ENCODE results near the gene DGKI. TPM values are rescaled to one million over a fixed set of nuclear protein-coding genes. Genes with fewer than 3 reads are reported as not detected.

DGKI gene
- total RNA-seq, 1 experiment from 2014 or later: 0.15 TPM

DNA sequence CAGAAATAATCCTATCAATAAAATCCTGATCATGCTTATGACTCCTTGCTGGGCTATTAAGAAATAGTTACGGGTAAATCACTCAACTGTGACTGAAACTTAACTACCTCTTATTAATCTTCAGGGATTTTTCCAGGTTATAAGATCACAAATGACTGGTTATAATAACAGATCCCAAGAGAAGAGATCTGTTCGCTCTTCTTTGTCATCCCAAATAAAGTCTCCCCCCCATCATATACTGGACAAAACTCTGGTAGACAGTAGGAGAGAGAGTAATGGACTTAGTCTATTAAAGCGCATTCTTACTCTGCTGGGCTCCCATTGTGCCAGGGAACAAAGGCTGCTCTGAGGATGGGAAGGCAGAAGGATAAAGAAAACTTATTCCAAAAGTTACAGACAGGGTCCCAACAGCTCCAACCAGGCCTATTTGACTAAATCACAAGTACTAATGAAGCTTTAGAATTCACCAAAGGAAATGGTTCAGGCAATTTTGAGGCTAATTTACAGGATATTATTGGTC is 233.7 kb downstream of the DGKI start (continued):
- TF ChIP-seq CTCF (IDR thresholded peaks at IDR 0.05 in 2 of 3, conservative IDR thresholded peaks at IDR 0.05 in 1 of 3; ENCODE audit: borderline replicate concordance in 1 of 3, insufficient read depth in 1 of 3, low read depth in 2 of 3, low read length in 2 of 3): no peak
- TF ChIP-seq CBX3 (IDR thresholded peaks at IDR 0.05; ENCODE audit: low read depth): no peak
- TF ChIP-seq TCF7L2 (IDR thresholded peaks at IDR 0.05; ENCODE audit: borderline replicate concordance, extremely low read depth, insufficient read depth, insufficient read length): no peak
- no peak for TF ChIP-seq EZH2 (IDR thresholded peaks at IDR 0.05)
- no peak for TF ChIP-seq SRF (IDR thresholded peaks at IDR 0.05; ENCODE audit: low read depth)
- no peak for TF ChIP-seq MAX (IDR thresholded peaks at IDR 0.05)

- no peaks in the 10 kb centered on the region for H3K4me1 ChIP-seq (ENCODE audit: control insufficient read depth in 1 of 2, insufficient read depth in 2 of 2, low read length in 2 of 2)
- no peak overlapping the region for H3K4me2 ChIP-seq (ENCODE audit: low read length)
- intact Hi-C loops (cut with micrococcal nuclease): no loop called here
- no peaks in the 10 kb centered on the region for H4K20me1 ChIP-seq (ENCODE audit: insufficient read depth)
- DNase-seq (ENCODE audit: low read depth, low spot score): no peak
- POLR2A ChIA-PET: no interaction called here
- no peak overlapping the region for H3K9ac ChIP-seq (ENCODE audit: low read length)
- no peaks in the 10 kb centered on the region for H3K79me2 ChIP-seq (ENCODE audit: insufficient read depth, low read length)
- H3K4me3 ChIP-seq (replicated peaks in 1 of 2; ENCODE audit: low read depth in 1 of 2, low read length in 2 of 2): no peak overlapping the region
- H2AFZ ChIP-seq (ENCODE audit: low read depth, low read length, poor library complexity, severe bottlenecking): no peak overlapping the region
- CTCF ChIA-PET: no interaction called here
- no peaks in the 10 kb centered on the region for H3K36me3 ChIP-seq (ENCODE audit: control insufficient read depth in 1 of 2, insufficient read depth in 2 of 2, low read length in 2 of 2)
- peaks cover 37% of the 10 kb centered on the region for H3K27me3 ChIP-seq (ENCODE audit: insufficient read depth, low read length)
- no TSS peak for BruUV-seq (replicated peaks)
- ATAC-seq: no peak
- H3K9me2 ChIP-seq (ENCODE audit: insufficient read depth): no peaks in the 10 kb centered on the region
- no peak overlapping the region for H3K27ac ChIP-seq (ENCODE audit: low read depth, low read length)
- H3K9me3 ChIP-seq (ENCODE audit: control insufficient read depth in 1 of 2, insufficient read depth in 1 of 2, low read depth in 1 of 2, low read length in 2 of 2): no peaks in the 10 kb centered on the region
- RAD21 ChIA-PET (ENCODE audit: low non-redundant PET in 1 of 2, low total read pairs in 2 of 2, uncharacterized antibody in 2 of 2, unreplicated experiment in 2 of 2): no interaction called here
- TF ChIP-seq, protein P1, sequence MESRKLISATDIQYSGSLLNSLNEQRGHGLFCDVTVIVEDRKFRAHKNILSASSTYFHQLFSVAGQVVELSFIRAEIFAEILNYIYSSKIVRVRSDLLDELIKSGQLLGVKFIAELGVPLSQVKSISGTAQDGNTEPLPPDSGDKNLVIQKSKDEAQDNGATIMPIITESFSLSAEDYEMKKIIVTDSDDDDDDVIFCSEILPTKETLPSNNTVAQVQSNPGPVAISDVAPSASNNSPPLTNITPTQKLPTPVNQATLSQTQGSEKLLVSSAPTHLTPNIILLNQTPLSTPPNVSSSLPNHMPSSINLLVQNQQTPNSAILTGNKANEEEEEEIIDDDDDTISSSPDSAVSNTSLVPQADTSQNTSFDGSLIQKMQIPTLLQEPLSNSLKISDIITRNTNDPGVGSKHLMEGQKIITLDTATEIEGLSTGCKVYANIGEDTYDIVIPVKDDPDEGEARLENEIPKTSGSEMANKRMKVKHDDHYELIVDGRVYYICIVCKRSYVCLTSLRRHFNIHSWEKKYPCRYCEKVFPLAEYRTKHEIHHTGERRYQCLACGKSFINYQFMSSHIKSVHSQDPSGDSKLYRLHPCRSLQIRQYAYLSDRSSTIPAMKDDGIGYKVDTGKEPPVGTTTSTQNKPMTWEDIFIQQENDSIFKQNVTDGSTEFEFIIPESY (IDR thresholded peaks at IDR 0.05; ENCODE audit: extremely low read depth, insufficient replicate concordance, low read length): no peak
- TF ChIP-seq ZFX (IDR thresholded peaks at IDR 0.05) (no peak), ELF1 (IDR thresholded peaks at IDR 0.05; ENCODE audit: borderline replicate concordance, low read depth) (no peak), FOSL1 (IDR thresholded peaks at IDR 0.05; ENCODE audit: low read depth) (no peak), CEBPB (IDR thresholded peaks at IDR 0.05; ENCODE audit: low read depth) (no peak), SIN3A (IDR thresholded peaks at IDR 0.05; ENCODE audit: low read depth) (no peak), CTCF (IDR thresholded peaks at IDR 0.05 in 2 of 3, conservative IDR thresholded peaks at IDR 0.05 in 1 of 3; ENCODE audit: borderline replicate concordance in 1 of 3, insufficient read depth in 1 of 3, low read depth in 2 of 3, low read length in 2 of 3) (no peak), RAD21 (IDR thresholded peaks at IDR 0.05; ENCODE audit: low read depth) (no peak), SRF (IDR thresholded peaks at IDR 0.05; ENCODE audit: low read depth) (no peak), ZNF274 (IDR thresholded peaks at IDR 0.05; ENCODE audit: low read depth, low read length) (no peak)
- TF ChIP-seq, protein P2, sequence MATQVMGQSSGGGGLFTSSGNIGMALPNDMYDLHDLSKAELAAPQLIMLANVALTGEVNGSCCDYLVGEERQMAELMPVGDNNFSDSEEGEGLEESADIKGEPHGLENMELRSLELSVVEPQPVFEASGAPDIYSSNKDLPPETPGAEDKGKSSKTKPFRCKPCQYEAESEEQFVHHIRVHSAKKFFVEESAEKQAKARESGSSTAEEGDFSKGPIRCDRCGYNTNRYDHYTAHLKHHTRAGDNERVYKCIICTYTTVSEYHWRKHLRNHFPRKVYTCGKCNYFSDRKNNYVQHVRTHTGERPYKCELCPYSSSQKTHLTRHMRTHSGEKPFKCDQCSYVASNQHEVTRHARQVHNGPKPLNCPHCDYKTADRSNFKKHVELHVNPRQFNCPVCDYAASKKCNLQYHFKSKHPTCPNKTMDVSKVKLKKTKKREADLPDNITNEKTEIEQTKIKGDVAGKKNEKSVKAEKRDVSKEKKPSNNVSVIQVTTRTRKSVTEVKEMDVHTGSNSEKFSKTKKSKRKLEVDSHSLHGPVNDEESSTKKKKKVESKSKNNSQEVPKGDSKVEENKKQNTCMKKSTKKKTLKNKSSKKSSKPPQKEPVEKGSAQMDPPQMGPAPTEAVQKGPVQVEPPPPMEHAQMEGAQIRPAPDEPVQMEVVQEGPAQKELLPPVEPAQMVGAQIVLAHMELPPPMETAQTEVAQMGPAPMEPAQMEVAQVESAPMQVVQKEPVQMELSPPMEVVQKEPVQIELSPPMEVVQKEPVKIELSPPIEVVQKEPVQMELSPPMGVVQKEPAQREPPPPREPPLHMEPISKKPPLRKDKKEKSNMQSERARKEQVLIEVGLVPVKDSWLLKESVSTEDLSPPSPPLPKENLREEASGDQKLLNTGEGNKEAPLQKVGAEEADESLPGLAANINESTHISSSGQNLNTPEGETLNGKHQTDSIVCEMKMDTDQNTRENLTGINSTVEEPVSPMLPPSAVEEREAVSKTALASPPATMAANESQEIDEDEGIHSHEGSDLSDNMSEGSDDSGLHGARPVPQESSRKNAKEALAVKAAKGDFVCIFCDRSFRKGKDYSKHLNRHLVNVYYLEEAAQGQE (IDR thresholded peaks at IDR 0.05; ENCODE audit: low read depth): no peak
Observed at GRCh38 chr7:137611606-137612005, 235.2 kb downstream of the DGKI start.

All from HCT116 (cell line).